HG02884 (cell line): ENCODE measurements around the gene AIFM2.
"Not testable (repeated sequence)": the region's sequence is repeated elsewhere in the genome, so short reads cannot be mapped to it uniquely, and the experiment has no call there.

Source experiments
- ATAC-seq: cut with Tn5 transposase; IDR thresholded peaks from one replicate; pipeline ENCODE4 v1.9.1; 2021; ENCODE audit warnings: mild to moderate bottlenecking, moderate library complexity; ENCODE audit not compliant: unreplicated experiment

The AIFM2 gene

DNA sequence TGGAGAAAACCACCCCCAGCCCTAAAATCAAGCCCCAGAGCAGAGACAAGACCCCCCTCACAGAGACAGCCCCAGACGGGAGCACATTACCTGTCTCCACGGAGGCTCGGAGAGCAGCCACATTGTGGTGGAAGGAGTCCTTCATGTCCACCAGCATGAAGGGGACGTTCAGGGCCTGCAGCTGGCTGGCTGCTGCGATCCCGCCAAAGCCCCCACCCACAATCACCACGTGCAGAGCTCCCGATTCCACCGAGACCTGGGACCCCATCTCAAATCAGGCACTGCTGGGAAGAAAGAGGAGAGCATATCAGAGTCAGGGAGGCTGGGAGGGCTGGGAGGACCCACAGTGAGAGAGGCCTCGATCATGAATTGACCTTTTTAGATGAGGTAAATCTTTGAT is 8.8 kb downstream of the AIFM2 start:
- ATAC-seq = no peak

DNA sequence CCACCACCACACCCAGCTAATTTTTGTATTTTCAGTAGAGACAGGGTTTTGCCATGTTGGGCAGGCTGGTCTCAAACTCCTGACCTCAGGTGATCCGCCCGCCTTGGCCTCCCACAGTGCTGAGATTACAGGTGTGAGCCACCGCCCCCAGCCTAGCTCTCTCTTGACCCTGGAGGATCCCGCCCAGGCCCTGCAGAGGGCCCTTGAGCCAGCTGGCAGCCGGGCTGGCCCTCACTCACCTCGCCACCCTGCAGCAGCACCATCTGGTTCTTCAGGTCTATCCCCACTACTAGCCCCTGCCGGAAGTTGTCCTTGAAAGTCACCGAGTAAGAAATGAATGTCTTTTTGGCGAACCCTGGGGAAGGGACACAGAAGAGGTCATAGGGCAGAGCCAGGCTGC is 9.5 kb downstream of the AIFM2 start:
- ATAC-seq = not testable (repeated sequence)

DNA sequence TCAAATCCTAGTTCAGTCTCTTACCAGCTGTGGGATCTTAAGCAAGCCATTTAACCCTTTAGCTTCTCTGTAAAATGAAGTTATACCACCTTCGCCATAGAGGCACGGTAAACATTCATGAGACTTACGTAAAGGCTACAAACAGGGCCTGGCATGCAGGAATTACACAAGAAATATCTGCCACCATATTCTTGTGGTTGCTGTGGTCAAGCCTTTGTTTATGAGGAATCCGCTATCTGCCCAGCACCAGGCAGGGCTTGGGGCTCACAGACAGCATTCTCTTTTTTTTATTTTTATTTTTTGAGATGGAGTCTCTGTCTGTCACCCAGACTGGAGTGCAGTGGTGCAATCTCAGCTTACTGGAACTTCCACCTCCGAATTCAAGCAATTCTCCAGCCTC is 9.9 kb downstream of the AIFM2 start:
- ATAC-seq = no peak

DNA sequence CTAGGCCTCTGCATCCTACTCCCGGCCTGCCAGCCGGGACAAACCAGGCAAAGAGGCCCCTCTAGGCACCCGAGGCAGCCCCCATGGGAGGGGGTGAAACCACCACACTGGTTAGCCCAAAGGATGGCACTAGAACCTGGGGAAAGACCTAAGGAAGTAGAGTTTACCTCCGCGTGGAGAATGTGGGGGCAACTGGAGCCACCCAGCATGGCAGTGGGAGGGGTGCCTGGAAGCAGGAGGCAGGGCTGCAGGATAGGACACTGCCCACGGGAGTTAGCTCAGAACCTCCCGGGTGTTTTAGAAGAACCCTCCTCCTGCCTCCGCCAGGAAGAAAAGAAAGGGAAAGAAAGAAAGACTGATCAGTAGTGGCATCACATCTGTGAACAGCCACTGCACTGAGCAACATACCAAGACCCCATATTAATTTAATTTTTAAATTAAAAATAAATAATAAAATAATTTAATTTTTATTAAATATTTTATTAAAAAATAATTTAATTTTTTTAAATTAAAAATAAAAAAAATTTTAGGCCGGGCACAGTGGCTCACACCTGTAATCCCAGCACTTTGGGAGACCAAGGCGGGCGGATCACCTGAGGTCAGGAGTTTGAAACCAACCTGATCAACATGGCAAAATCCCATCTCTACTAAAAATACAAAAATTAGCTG is 11.2 kb downstream of the AIFM2 start:
- ATAC-seq = no peak

DNA sequence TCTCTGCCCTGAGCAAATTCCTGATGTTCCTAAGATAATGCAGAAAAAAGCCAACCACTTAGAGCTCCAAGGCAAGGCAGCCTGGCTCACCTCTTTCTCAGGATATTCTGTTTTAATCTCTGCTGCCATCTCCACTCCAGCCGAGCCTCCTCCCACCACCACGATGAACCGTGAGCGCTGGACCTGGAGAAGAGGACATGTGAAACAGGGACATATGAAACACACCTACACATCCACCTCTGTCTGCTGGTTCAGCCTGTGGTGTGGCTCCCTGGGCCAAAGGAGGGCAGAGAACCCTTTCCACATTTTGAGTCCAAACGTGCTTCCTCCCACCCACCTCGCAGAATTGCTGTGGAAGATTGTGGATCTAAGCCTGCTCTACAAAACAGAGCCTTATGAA is 12.2 kb downstream of the AIFM2 start:
- ATAC-seq = no peak

DNA sequence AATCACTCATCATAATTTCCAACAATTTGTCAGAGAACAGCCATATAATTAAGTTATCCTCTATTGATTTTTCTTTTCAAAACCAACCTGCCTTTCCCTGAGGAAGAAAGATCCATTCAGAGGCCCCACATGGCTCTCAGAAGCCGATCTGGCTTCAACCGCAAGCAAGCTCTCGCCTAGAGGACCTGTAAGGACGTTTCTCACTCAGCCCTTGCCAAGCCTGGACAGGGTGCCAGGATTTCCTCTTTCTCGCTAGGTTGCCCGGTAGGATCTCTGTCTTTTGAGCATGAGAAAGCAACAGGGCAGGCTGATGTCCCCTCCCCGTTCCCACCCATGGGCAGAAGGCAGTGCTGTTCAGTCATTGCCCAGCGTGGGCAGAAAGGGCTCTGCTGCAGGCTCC is 13.0 kb downstream of the AIFM2 start:
- ATAC-seq = no peak

DNA sequence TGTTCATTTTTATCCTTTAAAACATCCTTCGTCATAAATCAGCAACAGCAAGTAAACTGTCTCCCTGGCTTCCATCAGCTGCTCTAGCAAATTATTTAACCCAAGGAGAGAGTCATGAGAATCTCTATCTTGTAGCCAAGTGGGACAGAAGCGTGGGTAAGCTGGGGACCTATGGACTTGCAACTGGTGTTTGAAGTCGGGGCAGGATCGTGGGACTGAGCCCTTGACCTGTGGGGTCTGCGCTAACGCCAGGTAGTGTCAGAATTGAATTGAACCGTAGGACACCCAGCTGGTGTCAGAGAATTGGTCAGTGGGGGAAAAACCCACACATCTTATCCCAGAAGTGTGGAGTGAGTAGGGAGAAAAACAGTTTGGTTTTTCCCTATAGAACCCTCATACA is 13.4 kb downstream of the AIFM2 start:
- ATAC-seq = no peak

DNA sequence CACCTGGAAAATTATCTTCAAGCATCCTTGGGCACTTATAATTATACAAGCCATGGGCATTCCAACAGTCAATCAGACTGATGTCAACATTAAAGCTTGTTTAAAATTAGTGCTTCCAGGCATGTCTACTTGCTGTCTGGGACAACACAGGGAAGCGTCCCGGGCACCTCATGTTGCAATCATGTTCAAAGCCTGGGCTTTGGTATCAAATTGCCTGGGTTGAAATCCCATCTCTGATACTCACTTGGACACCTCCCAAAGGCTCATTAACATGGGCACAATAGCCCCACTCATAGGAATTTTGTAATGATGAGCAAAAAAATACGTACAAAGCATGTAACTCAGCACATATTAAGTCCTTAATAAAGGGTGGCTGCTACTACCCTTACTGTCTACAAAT is 14.4 kb downstream of the AIFM2 start:
- ATAC-seq = no peak

DNA sequence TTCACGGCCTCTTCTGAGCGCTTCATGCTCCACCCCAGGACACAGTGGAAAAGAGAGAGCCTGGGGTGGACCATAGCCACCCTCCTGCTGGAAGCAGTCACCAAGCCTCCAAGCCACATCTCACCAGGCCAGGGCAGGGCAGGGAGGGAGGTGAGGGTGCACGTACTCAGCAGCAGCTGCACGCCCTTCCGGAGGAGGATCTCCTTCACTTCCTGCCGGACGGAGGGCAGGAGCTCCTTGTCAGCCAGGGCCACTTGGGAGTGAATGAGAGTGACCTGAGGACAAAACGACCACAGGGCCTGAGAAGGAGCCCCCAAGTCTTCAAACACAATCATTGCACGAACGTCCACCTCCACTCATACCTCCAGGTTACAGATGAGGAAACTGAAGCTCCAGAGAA is 15.0 kb downstream of the AIFM2 start:
- ATAC-seq = no peak

DNA sequence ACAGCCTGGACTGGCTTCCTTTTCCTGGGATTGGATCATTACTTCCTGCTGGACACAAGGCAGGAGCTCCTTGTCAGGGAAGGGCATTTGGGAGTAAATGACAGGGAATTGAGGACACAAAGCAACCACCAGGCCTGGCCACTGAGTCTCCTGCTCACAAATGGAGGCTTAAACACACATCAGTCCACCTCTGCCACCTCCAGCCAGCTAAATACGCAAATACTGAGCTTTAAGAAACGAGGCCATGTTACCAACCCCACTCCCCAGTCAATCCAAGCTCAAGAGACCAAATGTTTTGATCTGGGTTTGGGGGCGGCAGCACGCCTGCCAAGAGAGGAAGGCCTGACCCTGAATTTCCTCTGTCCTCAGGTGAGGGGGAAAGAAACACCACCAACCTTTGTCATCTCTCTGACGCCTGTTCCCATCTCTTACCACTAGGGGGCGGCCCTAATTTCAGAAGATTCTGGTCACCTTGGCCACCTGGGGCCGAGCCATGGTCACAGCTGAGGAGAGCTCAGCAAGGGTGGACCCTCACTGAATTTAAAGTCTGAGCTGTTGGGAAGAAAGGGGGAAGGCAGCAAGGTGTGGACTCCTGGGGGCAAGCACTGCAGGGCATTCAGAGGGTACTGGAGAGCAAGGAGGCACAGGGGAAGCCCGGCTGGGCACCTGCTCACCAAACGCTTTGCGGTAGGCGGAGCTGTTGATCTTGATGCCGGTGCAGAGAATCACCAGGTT is 16.5 kb downstream of the AIFM2 start:
- ATAC-seq = no peak

DNA sequence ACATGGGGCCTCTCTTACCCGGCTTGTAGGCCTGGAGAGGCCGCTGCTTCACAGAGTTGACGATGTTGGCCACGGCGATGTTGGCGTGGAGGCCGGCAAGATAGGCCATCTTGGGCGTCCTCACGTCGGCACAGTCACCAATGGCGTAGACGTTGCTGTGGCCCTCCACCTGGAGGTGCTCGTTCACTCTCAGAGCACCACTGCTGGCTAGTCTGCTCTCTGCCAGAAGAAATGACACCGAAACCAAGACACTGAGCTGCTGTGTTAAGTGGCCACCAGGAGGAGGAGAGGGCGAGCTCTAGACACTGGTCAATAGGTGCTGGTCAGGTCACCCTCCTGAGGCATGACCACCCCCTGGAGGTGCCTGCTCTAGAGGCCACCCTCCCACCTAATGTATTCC is 17.7 kb downstream of the AIFM2 start:
- ATAC-seq = no peak

DNA sequence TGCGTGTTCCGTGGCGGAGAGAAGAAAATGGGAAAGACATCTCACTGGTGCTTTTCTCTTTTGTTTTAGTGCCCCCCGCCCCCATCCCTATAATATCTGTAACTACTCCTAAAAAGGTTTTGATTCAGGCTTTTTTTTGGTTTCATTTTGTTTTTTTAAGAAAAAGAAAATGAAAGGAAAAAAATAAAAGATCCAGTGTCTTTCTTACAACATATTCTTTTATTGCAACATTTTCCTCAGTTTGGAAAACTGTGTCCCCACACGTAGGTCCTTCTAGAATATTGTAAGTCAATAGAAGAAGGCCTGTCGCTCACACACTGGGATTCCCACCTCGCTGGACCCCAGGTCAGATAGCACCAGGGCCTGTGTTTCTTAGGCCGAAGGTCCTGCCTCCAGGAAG is 20.6 kb downstream of the AIFM2 start:
- ATAC-seq = no peak

DNA sequence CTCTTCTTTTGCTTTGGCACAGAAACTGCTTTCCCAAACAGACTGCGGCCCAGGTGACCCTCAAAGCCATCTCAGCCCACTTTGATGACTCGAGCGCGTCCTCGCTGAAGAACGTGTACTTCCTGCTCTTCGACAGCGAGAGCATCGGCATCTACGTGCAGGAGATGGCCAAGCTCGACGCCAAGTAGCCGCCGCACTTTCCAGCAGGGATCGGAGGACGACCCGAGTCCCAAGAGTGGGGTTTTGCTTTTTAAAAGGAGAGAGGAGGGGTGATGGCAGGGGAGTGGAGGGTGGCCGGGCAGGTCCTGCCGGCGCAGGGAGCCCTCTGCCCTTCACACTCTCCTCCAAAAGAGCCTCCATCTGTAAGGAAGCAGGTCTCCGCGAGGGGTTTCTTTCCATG is 21.1 kb downstream of the AIFM2 start:
- ATAC-seq = no peak

DNA sequence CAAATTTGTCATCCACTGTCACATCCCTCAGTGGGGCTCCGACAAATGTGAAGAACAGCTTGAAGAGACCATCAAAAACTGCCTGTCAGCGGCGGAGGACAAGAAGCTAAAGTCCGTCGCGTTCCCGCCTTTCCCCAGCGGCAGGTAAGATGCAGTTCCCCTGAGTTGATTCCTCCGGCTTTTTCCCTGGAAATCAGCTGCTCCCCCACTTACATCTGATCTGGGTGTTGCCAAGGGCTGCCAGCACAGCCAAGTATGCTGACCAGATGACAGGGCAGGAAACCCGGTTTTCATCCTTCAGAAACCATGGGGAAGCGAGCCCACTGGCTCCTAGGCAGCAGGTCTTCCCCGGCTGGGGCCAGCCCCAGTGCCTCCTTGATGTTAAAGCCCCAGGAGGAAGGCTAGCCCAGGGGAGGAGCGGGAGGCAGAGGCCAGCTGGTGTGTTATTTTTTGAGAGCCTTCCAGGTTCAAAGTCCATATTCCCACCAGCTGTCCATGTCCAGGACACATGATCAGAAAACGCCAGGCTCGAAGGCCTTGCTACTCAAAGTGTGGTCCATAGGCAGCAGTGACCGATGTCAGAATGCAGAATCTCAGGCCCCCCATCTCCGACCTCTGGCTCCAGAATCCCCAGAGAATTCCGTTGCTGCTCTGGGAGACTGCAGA is 23.4 kb downstream of the AIFM2 start:
- ATAC-seq = no peak

DNA sequence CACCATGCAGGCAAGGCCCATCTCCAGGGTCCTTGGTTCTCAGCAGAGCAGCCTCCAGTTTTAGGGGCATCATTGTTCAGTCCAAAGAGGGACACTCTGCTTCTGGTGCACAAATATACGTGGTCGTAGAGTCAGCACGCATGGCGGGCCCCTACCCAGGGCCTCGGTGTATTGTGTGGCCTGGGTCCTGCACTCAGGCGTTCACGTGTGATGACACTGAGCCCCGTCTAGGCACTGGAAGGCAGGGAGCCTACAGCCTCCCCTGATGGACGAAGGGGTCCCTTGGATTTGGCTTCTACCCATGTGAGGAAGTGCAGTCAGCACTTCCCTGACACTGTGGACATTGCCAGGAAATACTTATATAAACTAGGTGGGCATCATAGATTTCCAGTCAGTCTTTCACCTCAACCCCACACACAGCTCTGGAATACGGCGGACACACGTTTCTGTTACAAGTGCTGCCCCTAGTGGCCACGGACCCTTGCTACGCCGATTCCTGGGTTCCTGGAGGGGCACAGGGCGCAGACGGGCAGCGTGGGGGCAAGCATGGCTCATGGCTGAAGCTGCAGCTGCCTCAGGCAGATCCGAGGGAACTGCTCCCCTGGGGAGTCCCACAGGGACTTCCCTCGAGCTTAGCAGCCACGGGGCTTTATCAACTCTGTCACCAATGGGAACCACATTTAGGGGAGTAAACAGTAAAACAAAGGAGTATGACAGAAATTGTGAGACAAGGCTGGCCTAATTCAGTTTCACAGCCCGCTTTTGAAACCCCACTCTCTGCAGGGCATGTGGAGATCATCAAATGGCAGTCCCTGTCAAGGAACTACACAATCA is 25.4 kb downstream of the AIFM2 start:
- ATAC-seq = no peak

DNA sequence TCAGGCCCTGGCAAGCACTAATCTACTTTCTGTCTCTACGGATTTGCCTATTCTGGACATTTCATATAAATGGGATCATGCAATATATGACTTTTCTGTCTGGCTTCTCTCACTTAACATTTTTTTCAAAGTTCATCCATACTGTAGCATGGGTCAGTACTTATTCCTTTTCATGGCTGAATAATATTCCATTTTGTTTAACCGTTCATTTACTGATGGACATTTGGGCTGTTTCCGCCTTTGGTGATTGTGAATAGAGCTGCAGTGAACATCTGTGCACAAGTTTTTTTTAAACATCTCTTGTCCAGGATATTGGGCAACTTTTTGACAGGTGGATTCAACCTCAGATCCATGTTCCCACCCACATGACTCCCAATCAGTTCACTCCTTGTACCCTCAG is 31.0 kb downstream of the AIFM2 start:
- no peak for ATAC-seq

DNA sequence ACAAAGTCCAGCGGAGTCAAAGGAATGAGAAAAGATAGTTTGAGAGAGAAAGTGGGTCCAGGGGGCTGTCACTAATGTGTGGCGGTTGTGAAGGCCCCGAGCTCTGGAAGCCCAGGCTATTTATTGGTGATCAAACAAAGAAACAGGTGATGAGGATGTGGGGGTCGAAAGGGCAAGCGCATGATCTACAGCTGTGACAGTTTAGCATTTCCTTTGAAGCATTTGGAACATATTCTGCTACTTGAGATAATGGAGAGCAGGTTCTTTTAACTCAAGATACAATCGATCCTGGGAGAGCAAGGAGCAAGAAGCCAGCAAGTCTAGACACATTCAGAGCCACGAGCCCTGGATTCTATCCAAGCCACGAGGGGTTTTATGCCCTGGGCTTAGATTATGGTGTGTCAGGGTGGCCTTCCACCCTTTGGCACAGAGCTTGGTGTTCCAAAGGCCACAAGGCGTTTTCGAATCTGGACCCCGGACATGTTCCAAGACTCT is 31.5 kb downstream of the AIFM2 start:
- ATAC-seq = not testable (repeated sequence)

DNA sequence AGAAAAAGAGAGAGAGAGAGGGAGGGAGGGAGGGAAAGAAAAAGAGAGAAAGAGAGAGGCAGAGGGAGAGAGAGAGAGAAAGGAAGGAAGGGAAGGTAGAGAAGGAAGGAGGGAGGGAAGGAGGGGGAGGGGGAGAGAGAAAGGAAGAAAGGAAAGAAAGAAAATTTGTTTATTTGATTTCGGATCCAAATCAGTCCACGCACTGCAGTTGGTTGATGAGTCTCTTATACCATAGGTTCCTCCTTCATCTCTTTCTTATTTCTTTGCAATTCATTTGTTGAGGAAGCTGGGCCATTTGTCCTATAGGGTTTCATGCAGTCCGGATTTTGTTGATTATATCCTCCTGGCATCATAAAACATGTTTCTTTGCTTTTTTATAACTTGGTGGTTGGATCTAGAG is 34.4 kb downstream of the AIFM2 start:
- no peak for ATAC-seq

DNA sequence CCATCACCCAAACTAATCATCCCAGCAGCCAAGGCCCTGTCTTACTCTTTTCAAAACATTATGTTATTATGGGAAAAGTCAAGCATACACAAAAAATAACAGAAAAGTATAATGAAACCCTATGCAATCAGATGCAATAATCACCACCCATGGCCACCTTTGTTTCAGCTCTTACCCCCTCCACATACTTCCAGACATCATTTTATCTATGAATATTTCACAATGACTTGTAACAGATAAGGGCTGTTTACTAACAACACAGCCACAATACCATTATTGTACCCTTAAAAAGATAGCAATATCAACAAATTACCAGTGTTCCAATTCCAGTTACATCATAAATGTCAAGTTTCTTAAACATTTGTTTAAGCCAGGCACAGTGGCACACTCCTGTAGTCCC is 35.2 kb downstream of the AIFM2 start:
- no peak for ATAC-seq

DNA sequence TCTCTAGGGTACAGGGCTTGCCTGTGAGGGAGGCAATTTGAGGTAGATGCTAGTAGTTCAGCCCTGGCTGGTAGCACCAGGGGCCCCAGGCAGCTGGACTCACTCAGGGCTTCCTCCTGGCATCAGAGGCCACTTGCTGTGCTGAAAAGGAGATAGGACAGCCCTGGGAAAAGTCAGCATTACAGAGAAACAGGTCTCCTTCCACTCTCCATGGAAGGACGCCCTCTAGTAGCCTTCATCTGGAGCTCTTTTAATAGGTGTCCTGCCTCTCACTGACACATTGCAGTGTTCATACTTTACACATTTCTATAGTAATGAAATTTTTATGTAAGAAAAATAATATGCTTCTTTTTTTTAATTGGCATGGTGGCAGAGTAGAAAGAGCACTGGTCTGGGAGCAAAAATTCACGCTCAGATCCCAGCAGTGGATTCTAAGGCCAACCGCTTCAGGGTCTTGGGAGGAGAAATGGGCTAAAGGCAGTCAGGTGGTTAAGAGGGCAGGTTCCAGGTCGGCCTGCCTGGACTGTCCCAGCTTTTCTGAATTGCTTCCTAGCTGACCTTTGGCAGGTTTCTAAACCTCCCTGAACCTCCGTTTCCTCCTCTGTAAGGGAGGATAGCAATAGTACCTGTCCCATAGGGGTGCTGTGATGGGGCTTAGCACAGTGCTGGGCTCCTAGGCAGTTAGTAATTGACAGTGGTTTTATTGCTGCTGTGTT is 35.8 kb downstream of the AIFM2 start:
- ATAC-seq = no peak
